ENCODE results near the gene CEP104. TPM values are rescaled to one million over a fixed set of nuclear protein-coding genes. Genes with fewer than 3 reads are reported as not detected.
"Not testable (repeated sequence)": the region's sequence is repeated elsewhere in the genome, so short reads cannot be mapped to it uniquely, and the experiment has no call there.

The CEP104 gene
- total RNA-seq, 8 experiments from 2014 or later, result 12.2 to 26.5 (median 19.8) TPM

- in situ Hi-C loops (cut with MboI; ENCODE audit: low pct_unique_long_range_greater_than_20kb in 2 of 9, low sequenced_read_pairs in 9 of 9, unreplicated experiment in 9 of 9), result no loop called here
- H3K4me1 ChIP-seq (replicated peaks in 1 of 2), result peaks cover 3 to 13% of the 10 kb centered on the region in 2 donors
- H3K27ac ChIP-seq, result peak overlapping the region in 1 of 2 donors; percentile 20
- H3K4me3 ChIP-seq, result no peak overlapping the region
- ATAC-seq (replicated peaks in 6 of 8), result no peak
- 81 to 100% (median 91%) methylated on average over 1 to 30 of the region's 42 CpGs; no CpG with 5 or more reads in 3 of the 10 experiments for WGBS, 10 experiments
Measured at GRCh38 chr1:3814771-3815561, 42.0 kb downstream of the CEP104 start.

- peak in 1 of 8 experiments; percentile 16 for ATAC-seq (replicated peaks in 6 of 8)
- 0 to 100% (median 88%) methylated on average over 1 to 2 of the region's 2 CpGs; no CpG with 5 or more reads in 1 of the 10 experiments for WGBS, 10 experiments
- in situ Hi-C loops (cut with MboI; ENCODE audit: low pct_unique_long_range_greater_than_20kb in 2 of 9, low sequenced_read_pairs in 9 of 9, unreplicated experiment in 9 of 9), result no loop called here
Measured at GRCh38 chr1:3814065-3814464, 42.9 kb downstream of the CEP104 start.

GRCh38 chr1:3811595-3811911, 45.5 kb downstream of the CEP104 start:
- H3K4me3 ChIP-seq, result no peak overlapping the region
- 18 to 80% (median 52%) methylated on average over 1 to 2 of the region's 2 CpGs; no CpG with 5 or more reads in 7 of the 10 experiments for WGBS, 10 experiments
- no peaks in the 10 kb centered on the region for H3K4me1 ChIP-seq (replicated peaks in 1 of 2)
- H3K27ac ChIP-seq, result no peak overlapping the region
- in situ Hi-C loops (cut with MboI; ENCODE audit: low pct_unique_long_range_greater_than_20kb in 2 of 9, low sequenced_read_pairs in 9 of 9, unreplicated experiment in 9 of 9), result no loop called here
- peak in 2 of 8 experiments; percentile 15 to 27 for ATAC-seq (replicated peaks in 6 of 8)

More at GRCh38 chr1:3814065-3814464, 42.9 kb downstream of the CEP104 start:
- Histone ChIP-seq H3K4me1 (replicated peaks in 1 of 2) (peaks cover 2 to 4% of the 10 kb centered on the region in 2 donors), H3K27ac (no peak overlapping the region), H3K4me3 (no peak overlapping the region)

- H3K4me3 ChIP-seq; H3K27ac ChIP-seq; H3K4me1 ChIP-seq (replicated peaks in 1 of 2); in situ Hi-C loops (cut with MboI; ENCODE audit: low pct_unique_long_range_greater_than_20kb in 2 of 9, low sequenced_read_pairs in 9 of 9, unreplicated experiment in 9 of 9); ATAC-seq (replicated peaks in 6 of 8): not testable (repeated sequence)
- WGBS, 10 experiments, result 0 to 88% (median 68%) methylated on average over 2 to 9 of the region's 9 CpGs; no CpG with 5 or more reads in 2 of the 10 experiments
Measured at GRCh38 chr1:3810149-3810761, 46.8 kb downstream of the CEP104 start.

- Histone ChIP-seq H3K27ac (no peak overlapping the region), H3K4me3 (no peak overlapping the region), H3K4me1 (replicated peaks in 1 of 2) (no peaks in the 10 kb centered on the region)
- in situ Hi-C loops (cut with MboI; ENCODE audit: low pct_unique_long_range_greater_than_20kb in 2 of 9, low sequenced_read_pairs in 9 of 9, unreplicated experiment in 9 of 9), result no loop called here
- peak in 2 of 8 experiments; percentile 9 to 30 for ATAC-seq (replicated peaks in 6 of 8)
- WGBS, 10 experiments, result 7 to 89% (median 60%) methylated on average over 1 to 7 of the region's 7 CpGs; no CpG with 5 or more reads in 1 of the 10 experiments
Measured at GRCh38 chr1:3809680-3810079, 47.3 kb downstream of the CEP104 start.

- no peaks in the 10 kb centered on the region for H3K4me1 ChIP-seq (replicated peaks in 1 of 2)
- in situ Hi-C loops (cut with MboI; ENCODE audit: low pct_unique_long_range_greater_than_20kb in 2 of 9, low sequenced_read_pairs in 9 of 9, unreplicated experiment in 9 of 9), result no loop called here
- no peak for ATAC-seq (replicated peaks in 6 of 8)
- no peak overlapping the region for H3K27ac ChIP-seq
- no peak overlapping the region for H3K4me3 ChIP-seq
- 0 to 100% (median 64%) methylated on average over 1 to 4 of the region's 5 CpGs; no CpG with 5 or more reads in 5 of the 10 experiments for WGBS, 10 experiments
Measured at GRCh38 chr1:3807769-3808168, 49.2 kb downstream of the CEP104 start.

GRCh38 chr1:3805038-3805437, 52.0 kb downstream of the CEP104 start:
- H3K4me1 ChIP-seq (replicated peaks in 1 of 2), result peaks cover 5 to 11% of the 10 kb centered on the region in 2 donors
- no peak overlapping the region for H3K4me3 ChIP-seq
- in situ Hi-C loops (cut with MboI; ENCODE audit: low pct_unique_long_range_greater_than_20kb in 2 of 9, low sequenced_read_pairs in 9 of 9, unreplicated experiment in 9 of 9), result no loop called here
- 17 to 98% (median 88%) methylated on average over 1 to 11 of the region's 11 CpGs; no CpG with 5 or more reads in 1 of the 10 experiments for WGBS, 10 experiments
- no peak for ATAC-seq (replicated peaks in 6 of 8)
- no peak overlapping the region for H3K27ac ChIP-seq

- peak in 1 of 8 experiments; percentile 11 for ATAC-seq (replicated peaks in 6 of 8)
- peaks cover 9 to 16% of the 10 kb centered on the region in 2 donors for H3K4me1 ChIP-seq (replicated peaks in 1 of 2)
- H3K27ac ChIP-seq; in situ Hi-C loops (cut with MboI; ENCODE audit: low pct_unique_long_range_greater_than_20kb in 2 of 9, low sequenced_read_pairs in 9 of 9, unreplicated experiment in 9 of 9); H3K4me3 ChIP-seq: not testable (repeated sequence)
- WGBS, 10 experiments, result 7 to 93% (median 78%) methylated on average over 2 to 7 of the region's 7 CpGs
Measured at GRCh38 chr1:3804627-3804944, 52.4 kb downstream of the CEP104 start.

- Histone ChIP-seq H3K4me1 (replicated peaks in 1 of 2) (peaks cover 10 to 16% of the 10 kb centered on the region in 2 donors), H3K27ac (no peak overlapping the region), H3K4me3 (no peak overlapping the region)
- 21 to 80% (median 70%) methylated on average over 1 to 19 of the region's 19 CpGs for WGBS, 10 experiments
- no peak for ATAC-seq (replicated peaks in 6 of 8)
- in situ Hi-C loops (cut with MboI; ENCODE audit: low pct_unique_long_range_greater_than_20kb in 2 of 9, low sequenced_read_pairs in 9 of 9, unreplicated experiment in 9 of 9), result no loop called here
Measured at GRCh38 chr1:3803905-3804626, 52.9 kb downstream of the CEP104 start.

GRCh38 chr1:3800795-3801194, 56.2 kb downstream of the CEP104 start:
- in situ Hi-C loops (cut with MboI; ENCODE audit: low pct_unique_long_range_greater_than_20kb in 2 of 9, low sequenced_read_pairs in 9 of 9, unreplicated experiment in 9 of 9); ATAC-seq (replicated peaks in 6 of 8): not testable (repeated sequence)
- WGBS, 10 experiments, result 17 to 100% (median 79%) methylated on average over 1 to 3 of the region's 3 CpGs; no CpG with 5 or more reads in 3 of the 10 experiments

GRCh38 chr1:3799976-3800685, 56.9 kb downstream of the CEP104 start:
- H3K4me3 ChIP-seq, result no peak overlapping the region
- peak overlapping the region; percentile 42 to 62 for H3K27ac ChIP-seq
- peak in 3 of 8 experiments; percentile 13 to 29 (median 28) for ATAC-seq (replicated peaks in 6 of 8)
- H3K4me1 ChIP-seq (replicated peaks in 1 of 2), result peaks cover 18 to 24% of the 10 kb centered on the region in 2 donors
- in situ Hi-C loops (cut with MboI; ENCODE audit: low pct_unique_long_range_greater_than_20kb in 2 of 9, low sequenced_read_pairs in 9 of 9, unreplicated experiment in 9 of 9), result no loop called here
- WGBS, 10 experiments, result 0 to 71% (median 66%) methylated on average over 1 to 4 of the region's 11 CpGs; no CpG with 5 or more reads in 4 of the 10 experiments

More at GRCh38 chr1:3800795-3801194, 56.2 kb downstream of the CEP104 start:
- not testable (repeated sequence) for H3K27ac ChIP-seq, H3K4me3 ChIP-seq
- H3K4me1 ChIP-seq (replicated peaks in 1 of 2), result peaks cover 15 to 21% of the 10 kb centered on the region in 2 donors

GRCh38 chr1:3796215-3797061, 60.6 kb downstream of the CEP104 start, which contains the start of gene LRRC47:
LRRC47 (minus strand) TSS chr1:3796498; CDS start chr1:3796476, 22 bp downstream.
- Histone ChIP-seq H3K27ac (peak within 1 kb of the TSS; percentile 34 to 80), H3K4me1 (replicated peaks in 1 of 2) (peaks cover 39 to 46% of the 10 kb centered on the region in 2 donors), H3K4me3 (peak within 1 kb of the TSS; percentile 63 to 92 (median 81))
- 0 to 40% (median 6%) methylated on average over 3 to 30 of the region's 60 CpGs; no CpG with 5 or more reads in 2 of the 10 experiments for WGBS, 10 experiments
- peak; percentile 97 to 99 (median 98) for ATAC-seq (replicated peaks in 6 of 8)
- in situ Hi-C loops (cut with MboI; ENCODE audit: low pct_unique_long_range_greater_than_20kb in 2 of 9, low sequenced_read_pairs in 9 of 9, unreplicated experiment in 9 of 9), result no loop called here
